H1 (cell line): ENCODE measurements around the gene VHLL. TPM values are rescaled to one million over a fixed set of nuclear protein-coding genes. Genes with fewer than 3 reads are reported as not detected.

ENCODE experiments used
- CTCF ChIA-PET: fragments of 300-600 bp; sonication (Branson Sonifier 250); formaldehyde crosslinking; loops from one replicate; lab custom pipeline; 2021; ENCODE audit not compliant: partially characterized antibody; lab: Charles Lee
- POLR2A ChIA-PET: fragments of 300-600 bp; sonication (Branson Sonifier 250); formaldehyde crosslinking; loops from one replicate; lab custom pipeline; 2021; ENCODE audit warnings: inconsistent platforms; ENCODE audit not compliant: partially characterized antibody; lab: Charles Lee
- DNase-seq, 2 experiments: peaks; one replicate each; pipeline versions ENCODE4 v3.0.0 to v3.0.0-alpha.2; 2010 to 2022; ENCODE audit warnings: low spot score in 2 of 2, low read depth in 1 of 2, mixed read lengths in 1 of 2
- FAIRE-seq: peaks from 2 replicates; lab custom pipeline; 2011; peaks lifted over from hg19 to GRCh38; lab: Jason Lieb, UNC
- H2AFZ ChIP-seq: 2 replicates; pipeline ENCODE4 v1.8.1; 2012; ENCODE audit warnings: low read length, inconsistent platforms
- H2AK5ac ChIP-seq: 2 replicates; pipeline ENCODE4 v1.6.1; 2013; ENCODE audit warnings: low read depth, low read length
- H2BK120ac ChIP-seq: replicated peaks from 2 replicates; pipeline ENCODE3; 2013; ENCODE audit warnings: low read depth, low read length, inconsistent platforms
- H2BK12ac ChIP-seq: 2 replicates; pipeline ENCODE4 v1.6.1; 2013; ENCODE audit warnings: low read depth, low read length
- H2BK15ac ChIP-seq: 2 replicates; pipeline ENCODE4 v1.6.1; 2013; ENCODE audit warnings: low read length
- H2BK20ac ChIP-seq: 2 replicates; pipeline ENCODE4 v1.6.1; 2013; ENCODE audit warnings: low read length
- H2BK5ac ChIP-seq: 2 replicates; pipeline ENCODE4 v1.6.1; 2013; ENCODE audit warnings: low read depth, low read length
- H3K14ac ChIP-seq: 2 replicates; pipeline ENCODE4 v1.6.1; 2013; ENCODE audit warnings: inconsistent platforms; ENCODE audit not compliant: insufficient read length
- H3K18ac ChIP-seq: 2 replicates; pipeline ENCODE4 v1.6.1; 2013; ENCODE audit warnings: low read length; ENCODE audit errors: extremely low read depth
- H3K23ac ChIP-seq: 2 replicates; pipeline ENCODE4 v1.6.1; 2013; ENCODE audit warnings: inconsistent platforms; ENCODE audit not compliant: insufficient read length
- H3K23me2 ChIP-seq: 2 replicates; pipeline ENCODE4 v1.6.1; 2013; ENCODE audit warnings: low read depth, low read length
- H3K27ac ChIP-seq: 2 replicates; pipeline ENCODE4 v1.6.1; 2011; ENCODE audit warnings: low read depth, low read length, inconsistent platforms
- H3K27me3 ChIP-seq, 4 experiments: replicated peaks in 1 of 4; 1 replicate in 1 of 4; 2 replicates in 3 of 4; pipeline versions ENCODE4 v1.6.1 to v1.8.1; 2011 to 2013; ENCODE audit warnings: low read length in 3 of 4, mild to moderate bottlenecking in 3 of 4, inconsistent platforms in 2 of 4, mixed read lengths in 2 of 4, moderate library complexity in 1 of 4; ENCODE audit not compliant: control insufficient read depth in 3 of 4, insufficient read depth in 3 of 4; ENCODE audit errors: extremely low read depth in 1 of 4
- H3K36me3 ChIP-seq, 4 experiments: 2 replicates each; pipeline versions ENCODE4 v1.6.1 to v1.8.1; 2011 to 2013; ENCODE audit warnings: mild to moderate bottlenecking in 4 of 4, low read length in 3 of 4, moderate library complexity in 2 of 4, control low read depth in 1 of 4, inconsistent platforms in 1 of 4; ENCODE audit not compliant: insufficient read depth in 4 of 4, control insufficient read depth in 2 of 4
- H3K4ac ChIP-seq: replicated peaks from 2 replicates; pipeline ENCODE3; 2013; ENCODE audit warnings: low read length, low read depth, mixed read lengths, inconsistent platforms; ENCODE audit not compliant: insufficient read length
- H3K4me1 ChIP-seq, 4 experiments: replicated peaks in 1 of 4; 1 replicate in 1 of 4; 2 replicates in 3 of 4; pipeline versions ENCODE4 v1.6.1 to v1.8.1; 2011 to 2013; ENCODE audit warnings: low read length in 3 of 4, inconsistent platforms in 2 of 4, mixed read lengths in 1 of 4; ENCODE audit not compliant: insufficient read depth in 4 of 4, control insufficient read depth in 3 of 4
- H3K4me2 ChIP-seq, 2 experiments: 2 replicates each; pipeline versions ENCODE4 v1.6.1 to v1.8.1; 2011 to 2013; ENCODE audit warnings: low read depth in 2 of 2, low read length in 2 of 2, control low read depth in 1 of 2, inconsistent platforms in 1 of 2, mild to moderate bottlenecking in 1 of 2; ENCODE audit not compliant: insufficient read depth in 1 of 2
- H3K4me3 ChIP-seq, 4 experiments: fragments of 200-600, 300-600 bp in 1 of 4; sonication (generic), shearing (Covaris generic), sonication (Bioruptor Twin) in 1 of 4; 2 replicates each; pipeline versions ENCODE4 v1.5.1 to v1.8.1; 2011 to 2016; ENCODE audit warnings: low read length in 4 of 4, low read depth in 3 of 4, control low read depth in 2 of 4, inconsistent platforms in 2 of 4, mild to moderate bottlenecking in 2 of 4, mixed read lengths in 1 of 4, moderate library complexity in 1 of 4; ENCODE audit not compliant: insufficient read depth in 2 of 4; ENCODE audit errors: extremely low read depth in 1 of 4
- H3K56ac ChIP-seq: replicated peaks from 2 replicates; pipeline ENCODE3; 2013; ENCODE audit warnings: low read depth, mild to moderate bottlenecking, mixed read lengths, low read length, inconsistent platforms; ENCODE audit not compliant: insufficient read length
- H3K79me1 ChIP-seq: 2 replicates; pipeline ENCODE4 v1.6.1; 2013; ENCODE audit warnings: low read depth, low read length, control low read depth
- H3K79me2 ChIP-seq, 2 experiments: 2 replicates each; pipeline versions ENCODE4 v1.6.1 to v1.8.1; 2012 to 2013; ENCODE audit warnings: low read length in 2 of 2, mild to moderate bottlenecking in 2 of 2, inconsistent platforms in 1 of 2; ENCODE audit not compliant: insufficient read depth in 2 of 2, control insufficient read depth in 1 of 2
- H3K9ac ChIP-seq, 4 experiments: replicated peaks in 1 of 4; 1 replicate in 1 of 4; 2 replicates in 3 of 4; pipeline versions ENCODE4 v1.6.1 to v1.8.1; 2011 to 2013; ENCODE audit warnings: low read depth in 3 of 4, low read length in 3 of 4, control low read depth in 2 of 4, mild to moderate bottlenecking in 2 of 4, moderate library complexity in 2 of 4, inconsistent platforms in 1 of 4; ENCODE audit errors: extremely low read depth in 1 of 4
- H3K9me3 ChIP-seq, 2 experiments: 2 replicates each; pipeline versions ENCODE4 v1.6.1 to v1.8.1; 2012 to 2013; ENCODE audit warnings: mild to moderate bottlenecking in 2 of 2, moderate library complexity in 2 of 2, control low read depth in 1 of 2, inconsistent platforms in 1 of 2, low read depth in 1 of 2, low read length in 1 of 2, mixed read lengths in 1 of 2; ENCODE audit not compliant: insufficient read depth in 2 of 2
- H4K20me1 ChIP-seq, 2 experiments: replicated peaks in 1 of 2; 2 replicates each; pipeline versions ENCODE3 to v1.8.1; 2011 to 2013; ENCODE audit warnings: inconsistent platforms in 2 of 2, low read length in 2 of 2, mild to moderate bottlenecking in 1 of 2; ENCODE audit not compliant: insufficient read depth in 2 of 2, control insufficient read depth in 1 of 2
- H4K5ac ChIP-seq: 2 replicates; pipeline ENCODE4 v1.6.1; 2013; ENCODE audit warnings: low read length, low read depth, mixed read lengths, inconsistent platforms; ENCODE audit not compliant: insufficient read length
- H4K8ac ChIP-seq: 2 replicates; pipeline ENCODE4 v1.8.0; 2013; ENCODE audit warnings: mild to moderate bottlenecking, moderate library complexity, low read length, inconsistent platforms; ENCODE audit not compliant: insufficient read depth; ENCODE audit errors: extremely low read depth
- H4K91ac ChIP-seq: replicated peaks from 2 replicates; pipeline ENCODE3; 2013; ENCODE audit warnings: low read length, mixed read lengths, inconsistent platforms; ENCODE audit not compliant: insufficient read length
- HDAC6 ChIP-seq: IDR thresholded peaks from one replicate; pipeline ENCODE4 v1.7.1; 2012; ENCODE audit warnings: low read depth, mild to moderate bottlenecking, inconsistent platforms, low read length, moderate library complexity
- KDM5A ChIP-seq: fragments of 200-600 bp; IDR thresholded peaks from 2 replicates; pipeline ENCODE4 v1.7.1; 2012; ENCODE audit warnings: mild to moderate bottlenecking, low read length, inconsistent platforms, mixed read lengths
- MAFK ChIP-seq: IDR thresholded peaks from 2 replicates; pipeline ENCODE4 v1.6.1; 2012; ENCODE audit warnings: low read depth, mild to moderate bottlenecking, improper control_type of control experiment, low read length
- RXRA ChIP-seq: IDR thresholded peaks from 2 replicates; pipeline ENCODE4 v1.6.1; 2011; ENCODE audit warnings: low read depth, mild to moderate bottlenecking, low read length, moderate library complexity; ENCODE audit not compliant: insufficient read depth
- SIX5 ChIP-seq: IDR thresholded peaks from 2 replicates; pipeline ENCODE4 v1.6.1; 2011; ENCODE audit warnings: mild to moderate bottlenecking, low read depth, low read length
- WGBS, 2 experiments: shearing (Covaris generic) in 1 of 2; methylation state at CpG; one replicate each; pipeline versions ENCODE4 v1.1.6 to v1.1.7; 2013 to 2015; ENCODE audit warnings: low lambda C conversion rate in 2 of 2, mixed read lengths in 2 of 2, inconsistent platforms in 1 of 2, low coverage in 1 of 2, missing lambda C conversion rate in 1 of 2; ENCODE audit not compliant: insufficient replicate concordance in 2 of 2, insufficient coverage in 1 of 2, insufficient read length in 1 of 2; ENCODE audit errors: extremely low coverage in 1 of 2, missing lambda C conversion rate in 1 of 2; 5-methylcytosine and 5-hydroxymethylcytosine counted together
- polyA plus RNA-seq, 7 experiments: library from polyadenylated mRNA; depleted of rRNA in 3 of 7; stranded (reverse) in 5 of 7; unstranded in 2 of 7; fragments of >200 nt in 5 of 7; fragments of 200-250 nt in 2 of 7; gene quantifications; 1 replicate in 5 of 7; 2 replicates in 1 of 7; 4 replicates in 1 of 7; pipeline versions ENCODE4 v1.2.1 to v1.2.3, GENCODE V29; 2011 to 2013; ENCODE audit warnings: missing spikeins in 2 of 7, mixed read lengths in 2 of 7
- total RNA-seq: library from RNA; stranded (reverse); fragmentation: NEBNext Ultra II Directional; extraction: Animal tissue kit (Norgen Biotek cat#: 25700); gene quantifications from 2 replicates; pipeline ENCODE4 v1.2.1, GENCODE V29; 2021

VHLL gene
- total and polyA plus RNA-seq, 2 of the 8 experiments (the other 6 are each of a cell fraction or from before 2014, with no cell fraction given): not detected

DNA sequence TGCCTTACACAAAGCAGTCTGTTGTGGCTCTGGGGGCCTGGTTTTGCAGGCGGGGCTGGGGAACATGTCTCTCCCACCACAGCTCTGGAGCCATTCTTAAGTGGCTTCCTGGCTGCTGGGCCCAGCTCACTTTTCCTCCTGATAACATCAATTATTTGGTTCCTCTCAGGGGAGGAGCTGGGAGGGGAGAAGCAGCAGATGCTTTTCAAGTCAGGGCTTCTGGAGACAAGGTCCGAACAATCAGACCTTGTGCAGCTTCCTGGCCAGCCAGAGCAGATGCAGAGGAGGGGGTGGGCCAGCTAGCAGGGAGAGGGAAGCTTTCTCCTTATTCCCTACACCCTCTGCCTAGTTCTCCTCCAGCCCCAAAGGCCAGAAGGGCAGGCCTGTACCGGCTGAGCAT is 47.6 kb downstream of the VHLL start:
- TF ChIP-seq HDAC6 (no peak), SIX5 (no peak), MAFK (no peak), RXRA (no peak), KDM5A (no peak)
- DNase-seq (no peak), FAIRE-seq (no peak)
- Histone ChIP-seq H3K79me1 (no peaks in the 10 kb centered on the region; the same call in 1 of the 2 replicates), H3K36me3 (peaks cover 29 to 66% (median 47%) of the 10 kb centered on the region in 4 experiments), H4K5ac (no peak overlapping the region), H3K79me2 (no peaks in the 10 kb centered on the region), H3K23ac (no peak overlapping the region), H2AFZ (no peak overlapping the region), H2BK120ac (no peak overlapping the region), H3K4ac (no peak overlapping the region), H2BK20ac (no peak overlapping the region), H2BK5ac (no peak overlapping the region), H3K23me2 (no peaks in the 10 kb centered on the region), H3K9me3 (no peaks in the 10 kb centered on the region), H3K4me2 (no peak overlapping the region), H3K56ac (no peak overlapping the region), H2BK15ac (no peak overlapping the region), H2BK12ac (no peak overlapping the region), H3K9ac (no peak overlapping the region), H3K18ac (no peak overlapping the region), H3K4me1 (peaks cover 0 to 14% (median 6%) of the 10 kb centered on the region in 4 experiments), H3K27me3 (no peaks in the 10 kb centered on the region), H3K14ac (no peak overlapping the region), H4K91ac (no peak overlapping the region), H3K4me3 (no peak overlapping the region), H3K27ac (no peak overlapping the region), H4K20me1 (peaks cover 0 to 4% of the 10 kb centered on the region in 2 experiments), H2AK5ac (no peak overlapping the region), H4K8ac (no peak overlapping the region; the same call in 1 of the 2 replicates)
- 93% methylated on average over 3 of the region's 3 CpGs; no CpG with 5 or more reads in 1 of the 2 experiments for WGBS, 2 experiments
- CTCF ChIA-PET: interaction anchor here (0.6 to 47.2 kb wide), 13 partner anchors 10 to 521 kb away, joined by 3 to 1265 read pairs (median 7); partner anchors contain the start of gene SEMA4A
- POLR2A ChIA-PET: interaction anchor here (0.5 to 11.8 kb wide), 10 partner anchors 9 to 113 kb away, joined by 3 to 102 read pairs (median 4); partner anchors contain the start of genes BGLAP, PMF1, SMG5 and TMEM79
